ENCODE measurements around the gene AMPD3. TPM values are rescaled to one million over a fixed set of nuclear protein-coding genes. Genes with fewer than 3 reads are reported as not detected.

Gene AMPD3
- 6.3 to 8.9 TPM (median 6.8 TPM) in 5 replicates for total RNA-seq (2022; extraction: Qiagen RNA extraction)

GRCh38 chr11:10454878-10455631 is at the start of gene AMPD3:
TSS of gene AMPD3 (plus strand) at chr11:10455264. CDS start at chr11:10461520, 6,256 bp downstream.

GRCh38 chr11:10540915-10541560 is 86.0 kb downstream of the AMPD3 start, which contains the start of gene RNF141:
TSS of gene RNF141 (minus strand) at chr11:10541187. CDS start at chr11:10534158, 7,029 bp downstream.

Other genes starting within 250 kb of the AMPD3 start
- gene SBF2, start 161.0 kb upstream of the AMPD3 start, total RNA-seq (2022; extraction: Qiagen RNA extraction): 11.6 to 15.8 TPM (median 12.6 TPM) in 5 replicates
- gene ADM, start 150.2 kb upstream of the AMPD3 start, total RNA-seq (2022; extraction: Qiagen RNA extraction): 89.2 to 149 TPM (median 102 TPM) in 5 replicates
- 20.9 to 34.2 TPM (median 31.2 TPM) in 5 replicates for gene RNF141, start 85.9 kb downstream of the AMPD3 start, total RNA-seq (2022; extraction: Qiagen RNA extraction)
- gene LYVE1, start 113.4 kb downstream of the AMPD3 start, total RNA-seq (2022; extraction: Qiagen RNA extraction): 0.36 to 1.2 TPM (median 0.64 TPM) in 5 replicates
- gene IRAG1, start 238.5 kb downstream of the AMPD3 start, total RNA-seq (2022; extraction: Qiagen RNA extraction): 0.03 to 0.08 TPM (median 0.05 TPM) in 5 replicates